GM20000 (cell line): ENCODE results near the gene HP1BP3.

Source experiments
- DNase-seq: peaks from one replicate; pipeline ENCODE4 v3.0.0; 2012; ENCODE audit warnings: low spot score
- TF ChIP-seq, protein P1 (sequence below): IDR thresholded peaks from 2 replicates; pipeline ENCODE4 v1.5.1; 2012; ENCODE audit warnings: mild to moderate bottlenecking, control low read depth; ENCODE audit errors: extremely low read depth, missing control alignments

HP1BP3 gene

DNA sequence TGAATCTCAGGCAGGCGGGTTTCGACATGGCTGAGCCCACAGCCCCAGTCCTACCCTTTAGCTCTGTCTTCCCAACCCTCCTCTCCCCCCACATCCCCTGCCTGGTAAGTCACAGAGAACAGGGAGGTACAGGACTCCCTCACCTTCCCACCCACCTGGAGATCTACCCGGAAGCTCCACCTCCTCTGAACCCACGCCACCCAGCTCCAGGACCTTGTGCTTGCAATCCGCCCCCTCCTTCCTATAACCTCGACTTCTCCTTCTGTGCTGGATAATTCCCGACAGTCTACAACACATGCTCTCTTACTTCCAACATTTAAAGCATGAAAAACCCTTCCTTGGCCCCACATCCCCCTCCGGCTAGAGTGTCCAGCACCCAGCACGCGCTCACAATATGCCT is 91.6 kb downstream of the HP1BP3 start:
- TF ChIP-seq, protein P1, sequence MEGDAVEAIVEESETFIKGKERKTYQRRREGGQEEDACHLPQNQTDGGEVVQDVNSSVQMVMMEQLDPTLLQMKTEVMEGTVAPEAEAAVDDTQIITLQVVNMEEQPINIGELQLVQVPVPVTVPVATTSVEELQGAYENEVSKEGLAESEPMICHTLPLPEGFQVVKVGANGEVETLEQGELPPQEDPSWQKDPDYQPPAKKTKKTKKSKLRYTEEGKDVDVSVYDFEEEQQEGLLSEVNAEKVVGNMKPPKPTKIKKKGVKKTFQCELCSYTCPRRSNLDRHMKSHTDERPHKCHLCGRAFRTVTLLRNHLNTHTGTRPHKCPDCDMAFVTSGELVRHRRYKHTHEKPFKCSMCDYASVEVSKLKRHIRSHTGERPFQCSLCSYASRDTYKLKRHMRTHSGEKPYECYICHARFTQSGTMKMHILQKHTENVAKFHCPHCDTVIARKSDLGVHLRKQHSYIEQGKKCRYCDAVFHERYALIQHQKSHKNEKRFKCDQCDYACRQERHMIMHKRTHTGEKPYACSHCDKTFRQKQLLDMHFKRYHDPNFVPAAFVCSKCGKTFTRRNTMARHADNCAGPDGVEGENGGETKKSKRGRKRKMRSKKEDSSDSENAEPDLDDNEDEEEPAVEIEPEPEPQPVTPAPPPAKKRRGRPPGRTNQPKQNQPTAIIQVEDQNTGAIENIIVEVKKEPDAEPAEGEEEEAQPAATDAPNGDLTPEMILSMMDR, result no peak
- no peak for DNase-seq

DNA sequence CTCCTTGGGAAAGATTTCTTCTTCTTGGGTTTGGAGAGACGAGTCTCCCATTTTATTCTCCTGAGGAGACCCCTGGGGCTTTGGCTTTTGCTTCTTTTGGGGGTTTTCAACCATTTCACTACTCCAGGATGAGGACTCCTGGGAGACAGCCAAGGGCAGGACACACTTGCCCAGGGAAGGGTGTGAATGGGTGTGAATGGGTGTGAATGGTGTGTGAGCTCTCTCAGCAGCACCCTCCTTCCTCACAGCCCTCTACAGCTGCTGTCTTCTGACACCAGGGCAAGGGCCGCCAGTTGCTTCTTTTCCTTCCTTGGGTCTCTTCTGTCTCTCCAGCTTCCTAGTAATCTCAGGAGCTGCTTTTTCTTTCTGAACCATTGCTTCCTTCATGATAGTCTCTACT is 93.5 kb downstream of the HP1BP3 start:
- DNase-seq, result no peak
- TF ChIP-seq, protein P1, result no peak
